Upper lobe of right lung (tissue), 1 donor: ENCODE results near the gene MARCKSL1. TPM values are rescaled to one million over a fixed set of nuclear protein-coding genes. Genes with fewer than 3 reads are reported as not detected.
"Not testable (repeated sequence)": the region's sequence is repeated elsewhere in the genome, so short reads cannot be mapped to it uniquely, and the experiment has no call there.

Experiments used
- ATAC-seq: fragments of 200-7000 bp; cut with Tn5 transposase; one replicate; pipeline ENCODE4 v1.9.1; 2020; ENCODE audit warnings: mild to moderate bottlenecking, moderate library complexity
- DNase-seq: peaks from one replicate; pipeline ENCODE4 v3.0.0-alpha.2; 2020
- H3K27ac ChIP-seq: fragments of 200-600 bp; one replicate; pipeline ENCODE4 v1.8.0; 2022
- H3K27me3 ChIP-seq: fragments of 200-600 bp; one replicate; pipeline ENCODE4 v1.8.0; 2022; ENCODE audit warnings: mild to moderate bottlenecking
- H3K36me3 ChIP-seq: fragments of 200-600 bp; one replicate; pipeline ENCODE4 v1.8.0; 2022
- H3K4me1 ChIP-seq: fragments of 200-600 bp; one replicate; pipeline ENCODE4 v1.8.0; 2022
- H3K4me3 ChIP-seq: fragments of 200-600 bp; one replicate; pipeline ENCODE4 v1.8.0; 2022; ENCODE audit warnings: mild to moderate bottlenecking
- H3K9me3 ChIP-seq: fragments of 200-600 bp; one replicate; pipeline ENCODE4 v1.8.0; 2022
- CTCF ChIP-seq: fragments of 200-600 bp; IDR thresholded peaks from one replicate; pipeline ENCODE4 v1.8.0; 2022; ENCODE audit warnings: antibody characterized with exemption
- intact Hi-C: fragments of 100-400 bp; cut with DNase I; formaldehyde crosslinking; loops from one replicate; pipeline ENCODE4 v1.11.0; 2022
- total RNA-seq: library from RNA; stranded (reverse); fragmentation: NEBNext Ultra II Directional; extraction: Animal tissue kit (Norgen Biotek cat#: 25700); gene quantifications from one replicate; pipeline ENCODE4 v1.2.1, GENCODE V29; 2021
- donor health status: DM: no; HTN: yes; CAD: no; lungs with severe emphysema.

Gene MARCKSL1
- total RNA-seq, 1 donor from 2014 or later: 44.5 TPM

- no peak for TF ChIP-seq CTCF
- Histone ChIP-seq H3K4me3 (no peak overlapping the region), H3K27ac (no peak overlapping the region), H3K9me3 (no peaks in the 10 kb centered on the region), H3K36me3 (no peaks in the 10 kb centered on the region), H3K27me3 (no peaks in the 10 kb centered on the region), H3K4me1 (peaks cover 5% of the 10 kb centered on the region)
- ATAC-seq (no peak), DNase-seq (no peak)
- intact Hi-C loops: no loop called here
Observed at GRCh38 chr1:32286763-32287162, 49.3 kb downstream of the MARCKSL1 start.

GRCh38 chr1:32285658-32286057, 50.4 kb downstream of the MARCKSL1 start:
- DNase-seq: no peak
- no peaks in the 10 kb centered on the region for H3K36me3 ChIP-seq
- no peak overlapping the region for H3K4me3 ChIP-seq
- no peak for TF ChIP-seq CTCF
- H3K9me3 ChIP-seq: no peaks in the 10 kb centered on the region
- no peaks in the 10 kb centered on the region for H3K27me3 ChIP-seq
- no peak overlapping the region for H3K27ac ChIP-seq
- no peaks in the 10 kb centered on the region for H3K4me1 ChIP-seq
- intact Hi-C loops: no loop called here
- peak; percentile 35 for ATAC-seq

GRCh38 chr1:32284777-32285176, 51.3 kb downstream of the MARCKSL1 start:
- intact Hi-C loops, H3K9me3 ChIP-seq, H3K27ac ChIP-seq, H3K27me3 ChIP-seq, H3K4me1 ChIP-seq, ATAC-seq, H3K4me3 ChIP-seq, H3K36me3 ChIP-seq, DNase-seq: not testable (repeated sequence)

Other genes starting within 250 kb of the MARCKSL1 start
- 69.2 TPM for gene KPNA6, start 228.2 kb downstream of the MARCKSL1 start, total RNA-seq
- gene TXLNA, start 156.6 kb downstream of the MARCKSL1 start, total RNA-seq: 47.5 TPM
- 2.7 TPM for gene CCDC28B, start 135.6 kb downstream of the MARCKSL1 start, total RNA-seq
- 1.2 TPM for gene IQCC, start 130.6 kb downstream of the MARCKSL1 start, total RNA-seq
- not detected for gene DCDC2B, start 127.1 kb downstream of the MARCKSL1 start, total RNA-seq
- gene TMEM234, start 113.9 kb downstream of the MARCKSL1 start, total RNA-seq: 22.3 TPM
- 116 TPM for gene EIF3I, start 113.8 kb downstream of the MARCKSL1 start, total RNA-seq
- gene FAM167B, start 89.0 kb downstream of the MARCKSL1 start, total RNA-seq: 65.9 TPM
- gene LCK, start 85.0 kb downstream of the MARCKSL1 start, total RNA-seq: 8.3 TPM
- 71.2 TPM for gene HDAC1, start 44.1 kb downstream of the MARCKSL1 start, total RNA-seq
- gene FAM229A, start 26.3 kb upstream of the MARCKSL1 start, total RNA-seq: 9.3 TPM
- 2.5 TPM for gene TSSK3, start 26.3 kb upstream of the MARCKSL1 start, total RNA-seq
- 67.6 TPM for gene BSDC1, start 58.2 kb upstream of the MARCKSL1 start, total RNA-seq
- not detected for gene ZBTB8B, start 128.8 kb upstream of the MARCKSL1 start, total RNA-seq
- gene ZBTB8A, start 203.2 kb upstream of the MARCKSL1 start, total RNA-seq: 9.7 TPM